Measurements from ENCODE around the gene POC1A.

POC1A gene

GRCh38 chr3:52057812-52058495, 96.3 kb downstream of the POC1A start:
- Histone ChIP-seq H3K4me1 (ENCODE audit: control insufficient read depth, insufficient read depth, low read length) (peaks cover 4% of the 10 kb centered on the region; the same call in 1 of the 2 replicates), H3K36me3 (ENCODE audit: control insufficient read depth in 2 of 2, insufficient read depth in 1 of 2, low read length in 2 of 2) (peaks cover 0 to 18% of the 10 kb centered on the region in 2 experiments; a peak in 1 of 3 replicates), H3K27ac (ENCODE audit: extremely low read depth, low read depth, low read length) (no peak overlapping the region; the same call in 1 of the 2 replicates), H3K4me3 (ENCODE audit: low read depth, low read length) (no peak overlapping the region), H3K9me3 (ENCODE audit: control insufficient read depth, insufficient read depth, low read depth, low read length) (no peaks in the 10 kb centered on the region)
- TF ChIP-seq ZNF585B (tag by site-specific recombination; IDR thresholded peaks at IDR 0.05) (no peak), ZNF26 (tag by site-specific recombination; IDR thresholded peaks at IDR 0.05) (no peak), ZNF629 (tag by site-specific recombination; IDR thresholded peaks at IDR 0.05) (no peak), ZNF416 (tag by site-specific recombination; IDR thresholded peaks at IDR 0.05) (no peak), ZNF488 (tag by site-specific recombination; IDR thresholded peaks at IDR 0.05) (no peak), ZNF324 (tag by site-specific recombination; IDR thresholded peaks at IDR 0.05) (no peak), EGR2 (tag by site-specific recombination; IDR thresholded peaks at IDR 0.05; ENCODE audit: low read depth) (no peak), ZNF37A (tag by site-specific recombination; IDR thresholded peaks at IDR 0.05) (no peak), ZNF843 (tag by site-specific recombination; IDR thresholded peaks at IDR 0.05) (no peak), KLF10 (tag by site-specific recombination; IDR thresholded peaks at IDR 0.05) (no peak), ZFHX2 (tag by site-specific recombination; conservative IDR thresholded peaks at IDR 0.05) (no peak), INSM2 (tag by site-specific recombination; IDR thresholded peaks at IDR 0.05) (no peak), ZNF114 (tag by site-specific recombination; IDR thresholded peaks at IDR 0.05) (no peak)
- CTCF ChIA-PET, result interaction anchor here (1.6 to 4.1 kb wide), 2 partner anchors 56 to 117 kb away, joined by 5 to 20 read pairs; partner anchors contain the start of gene RRP9
- POLR2A ChIA-PET, result interaction anchor here (0.7 to 1.7 kb wide), 6 partner anchors 9 to 95 kb away, joined by 3 to 11 read pairs (median 4); partner anchors contain the start of gene RPL29

GRCh38 chr3:52056968-52057811, 97.0 kb downstream of the POC1A start:
- no peaks in the 10 kb centered on the region for H3K9me3 ChIP-seq (ENCODE audit: control insufficient read depth, insufficient read depth, low read depth, low read length)
- peaks cover 0 to 24% of the 10 kb centered on the region in 2 experiments; a peak in 1 of 3 replicates for H3K36me3 ChIP-seq (ENCODE audit: control insufficient read depth in 2 of 2, insufficient read depth in 1 of 2, low read length in 2 of 2)
- POLR2A ChIA-PET, result interaction anchor here (0.5 to 2.1 kb wide), 13 partner anchors 10 to 221 kb away, joined by 3 to 11 read pairs (median 3); partner anchors contain the start of genes ABHD14B, POC1A, RPL29 and WDR82
- peaks cover 4% of the 10 kb centered on the region; the same call in 1 of the 2 replicates for H3K4me1 ChIP-seq (ENCODE audit: control insufficient read depth, insufficient read depth, low read length)
- peak overlapping the region; percentile 58 for H3K4me3 ChIP-seq (ENCODE audit: low read depth, low read length)
- H3K27ac ChIP-seq (ENCODE audit: extremely low read depth, low read depth, low read length), result peak overlapping the region; percentile 18; the same call in 1 of the 2 replicates
- CTCF ChIA-PET, result interaction anchor here (0.6 to 4.1 kb wide), 4 partner anchors 21 to 116 kb away, joined by 4 to 20 read pairs (median 5); partner anchors contain the start of gene RRP9
- peak; percentile 71; the same call in 1 of the 2 replicates for TF ChIP-seq KLF10 (tag by site-specific recombination; IDR thresholded peaks at IDR 0.05)
- TF ChIP-seq ZNF280D (tag by site-specific recombination; IDR thresholded peaks at IDR 0.05), result no peak
- peak; percentile 97 for TF ChIP-seq SP2 (tag by site-specific recombination; IDR thresholded peaks at IDR 0.05)
- TF ChIP-seq ZBTB1 (tag by site-specific recombination; IDR thresholded peaks at IDR 0.05), result no peak
- TF ChIP-seq ZSCAN16 (tag by site-specific recombination; IDR thresholded peaks at IDR 0.05), result no peak
- TF ChIP-seq ZBTB44 (tag by site-specific recombination; IDR thresholded peaks at IDR 0.05), result no peak
- TF ChIP-seq GFI1B (tag by site-specific recombination; IDR thresholded peaks at IDR 0.05), result no peak
- TF ChIP-seq ZNF488 (tag by site-specific recombination; IDR thresholded peaks at IDR 0.05), result no peak
- TF ChIP-seq ZBTB7A (tag by site-specific recombination; IDR thresholded peaks at IDR 0.05; ENCODE audit: low read depth), result no peak
- TF ChIP-seq KLF8 (tag by site-specific recombination; IDR thresholded peaks at IDR 0.05), result peak; percentile 94
- peak; percentile 41; the same call in 1 of the 2 replicates for TF ChIP-seq ZSCAN30 (tag by site-specific recombination; IDR thresholded peaks at IDR 0.05)
- 0 out of 2 replicates have a peak, but pooled peaks have one; percentile 3 for TF ChIP-seq EGR2 (tag by site-specific recombination; IDR thresholded peaks at IDR 0.05; ENCODE audit: low read depth)

Data from HEK293 (cell line).